Coronary artery (tissue), 2 donors: ENCODE measurements around the gene PET100.

ENCODE experiments used
- DNase-seq: peaks from one replicate; pipeline ENCODE4 v3.0.0-alpha.2; 2017; ENCODE audit warnings: low spot score
- H3K27ac ChIP-seq, 2 donors: fragments of 200-600 bp; sonication (generic); one replicate each; pipeline ENCODE4 v1.5.1; 2016 to 2019
- H3K4me3 ChIP-seq: fragments of 200-600 bp; sonication (generic); 2 replicates; pipeline ENCODE4 v1.5.1; 2016; ENCODE audit warnings: mild to moderate bottlenecking, moderate library complexity
- TF ChIP-seq, protein P1 (sequence below): fragments of 200-600 bp; sonication (generic); IDR thresholded peaks from one replicate; pipeline ENCODE4 v1.5.1; 2019; ENCODE audit warnings: antibody characterized with exemption

The PET100 gene

DNA sequence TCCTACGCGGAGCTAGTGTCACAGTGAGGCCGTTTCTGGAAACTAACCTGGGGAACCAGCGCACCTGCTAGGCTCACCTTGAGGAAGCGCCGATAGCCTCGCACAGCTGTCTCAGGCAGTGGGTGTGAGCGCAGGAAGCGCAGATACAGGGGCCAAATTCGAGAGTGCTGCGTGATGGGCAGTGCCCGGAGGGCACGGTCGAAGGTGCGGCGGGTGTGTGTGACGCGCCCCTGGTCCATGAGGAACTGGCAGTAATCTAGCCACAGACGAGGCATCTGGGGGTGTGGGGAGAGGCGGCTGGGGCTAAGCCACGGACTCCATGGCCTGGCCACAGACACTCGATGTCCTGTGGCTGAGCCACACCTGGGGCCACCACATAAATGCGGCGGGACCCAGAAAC is 2.4 kb upstream of the PET100 start:
- Histone ChIP-seq H3K27ac (no peak overlapping the region), H3K4me3 (no peak overlapping the region)
- TF ChIP-seq, protein P1, sequence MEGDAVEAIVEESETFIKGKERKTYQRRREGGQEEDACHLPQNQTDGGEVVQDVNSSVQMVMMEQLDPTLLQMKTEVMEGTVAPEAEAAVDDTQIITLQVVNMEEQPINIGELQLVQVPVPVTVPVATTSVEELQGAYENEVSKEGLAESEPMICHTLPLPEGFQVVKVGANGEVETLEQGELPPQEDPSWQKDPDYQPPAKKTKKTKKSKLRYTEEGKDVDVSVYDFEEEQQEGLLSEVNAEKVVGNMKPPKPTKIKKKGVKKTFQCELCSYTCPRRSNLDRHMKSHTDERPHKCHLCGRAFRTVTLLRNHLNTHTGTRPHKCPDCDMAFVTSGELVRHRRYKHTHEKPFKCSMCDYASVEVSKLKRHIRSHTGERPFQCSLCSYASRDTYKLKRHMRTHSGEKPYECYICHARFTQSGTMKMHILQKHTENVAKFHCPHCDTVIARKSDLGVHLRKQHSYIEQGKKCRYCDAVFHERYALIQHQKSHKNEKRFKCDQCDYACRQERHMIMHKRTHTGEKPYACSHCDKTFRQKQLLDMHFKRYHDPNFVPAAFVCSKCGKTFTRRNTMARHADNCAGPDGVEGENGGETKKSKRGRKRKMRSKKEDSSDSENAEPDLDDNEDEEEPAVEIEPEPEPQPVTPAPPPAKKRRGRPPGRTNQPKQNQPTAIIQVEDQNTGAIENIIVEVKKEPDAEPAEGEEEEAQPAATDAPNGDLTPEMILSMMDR, result no peak
- no peak for DNase-seq

DNA sequence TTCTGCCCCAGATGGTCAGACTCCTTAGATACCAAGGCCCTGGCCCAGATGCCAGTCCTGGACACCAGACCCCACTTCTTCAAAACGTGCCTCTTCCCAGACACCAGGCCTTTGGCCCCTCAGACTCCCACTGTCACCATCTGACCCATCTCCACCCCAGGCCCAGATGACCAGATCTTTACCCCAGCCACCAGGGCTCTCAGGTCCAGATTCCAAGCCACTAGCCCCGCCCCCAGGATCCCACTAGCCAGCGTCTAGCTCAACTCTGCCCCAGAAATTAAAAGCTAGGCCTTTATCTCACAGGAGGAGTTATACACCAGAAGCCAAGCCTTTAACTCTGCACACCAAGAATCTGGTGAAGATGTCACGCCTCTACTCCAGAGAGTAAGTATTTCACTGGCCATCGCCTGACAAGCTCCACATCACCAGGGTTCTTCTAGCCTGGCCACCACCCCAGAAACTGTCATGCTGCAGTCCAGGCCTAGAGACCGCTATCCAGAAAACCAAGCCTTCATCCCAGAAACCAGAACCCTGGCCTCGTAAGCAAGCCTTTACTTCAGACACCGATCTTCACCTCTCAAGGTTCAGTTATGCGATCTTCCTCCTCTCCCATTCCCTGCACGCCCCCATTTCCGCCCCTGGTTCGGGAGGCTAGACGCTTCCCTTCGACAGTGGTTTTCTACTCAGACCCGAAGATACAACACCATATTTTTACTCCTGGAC is 843 bp upstream of the PET100 start:
- no peak for DNase-seq
- Histone ChIP-seq H3K4me3 (peak overlapping the region; percentile 99), H3K27ac (peak overlapping the region; percentile 70 to 91)
- TF ChIP-seq, protein P1, result no peak

DNA sequence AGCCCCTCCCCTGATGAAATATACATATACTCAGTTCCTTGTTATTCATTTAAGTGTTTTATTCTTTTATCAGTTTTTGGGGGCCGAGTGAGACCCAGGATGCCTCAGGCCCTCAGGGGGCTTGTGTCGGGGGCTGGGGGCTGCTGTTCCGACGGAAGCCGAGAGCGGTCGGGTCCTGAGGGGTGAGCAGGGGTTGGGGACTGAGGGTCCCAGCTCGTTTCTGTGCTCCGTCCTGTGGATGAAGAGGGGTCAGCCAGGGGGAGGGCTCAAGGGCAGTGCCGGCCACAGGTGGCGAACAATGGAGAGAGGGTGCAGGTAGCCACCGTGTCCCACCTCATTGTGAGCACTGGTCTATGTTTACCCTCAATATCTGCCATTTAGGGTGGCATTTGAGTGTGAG is 2.0 kb downstream of the PET100 start:
- DNase-seq, result no peak
- H3K27ac ChIP-seq, result no peak overlapping the region
- TF ChIP-seq, protein P1, result no peak
- no peak overlapping the region for H3K4me3 ChIP-seq

DNA sequence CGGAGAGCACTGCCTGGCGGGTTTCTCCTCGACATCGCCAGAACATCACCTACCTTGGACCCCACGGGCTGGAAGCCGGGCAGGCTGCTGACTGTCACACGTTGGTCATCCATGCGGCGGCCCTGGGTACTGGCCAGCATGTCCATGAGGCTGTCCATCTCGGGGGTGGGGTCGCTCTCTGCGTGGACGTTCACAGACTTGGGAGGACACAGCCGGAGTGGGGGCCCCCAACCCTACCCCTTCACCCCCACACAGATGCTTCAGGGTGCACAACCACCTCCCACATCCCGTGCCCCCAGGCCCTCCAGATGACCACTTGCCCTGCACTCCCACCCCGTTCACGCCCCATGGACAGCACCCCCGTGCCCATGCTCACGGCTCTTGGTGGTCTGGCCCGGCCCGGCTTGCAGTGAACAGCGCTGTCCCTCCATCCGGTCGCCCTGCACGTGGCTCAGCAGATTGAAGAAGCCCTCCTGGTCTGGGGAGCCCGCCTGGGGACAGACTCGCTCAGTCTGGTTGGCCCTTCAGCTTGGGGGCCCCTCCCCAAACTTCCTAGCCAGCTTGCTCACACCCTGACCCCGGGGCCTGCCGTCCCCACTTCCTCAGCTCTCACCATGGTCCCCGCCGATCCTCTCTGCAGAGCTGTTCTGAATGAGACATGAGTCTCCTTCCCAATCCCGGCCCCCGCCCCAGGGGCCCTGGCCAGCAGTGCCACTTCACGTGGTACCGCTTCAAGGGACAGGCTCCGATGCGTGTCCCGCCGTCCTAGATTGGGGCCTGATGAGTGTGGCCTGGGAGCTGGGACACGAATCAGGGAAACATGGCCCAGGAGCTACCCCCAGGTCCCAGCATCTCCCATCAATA is 3.0 kb downstream of the PET100 start:
- Histone ChIP-seq H3K27ac (no peak overlapping the region), H3K4me3 (no peak overlapping the region)
- no peak for DNase-seq
- TF ChIP-seq, protein P1, result no peak

DNA sequence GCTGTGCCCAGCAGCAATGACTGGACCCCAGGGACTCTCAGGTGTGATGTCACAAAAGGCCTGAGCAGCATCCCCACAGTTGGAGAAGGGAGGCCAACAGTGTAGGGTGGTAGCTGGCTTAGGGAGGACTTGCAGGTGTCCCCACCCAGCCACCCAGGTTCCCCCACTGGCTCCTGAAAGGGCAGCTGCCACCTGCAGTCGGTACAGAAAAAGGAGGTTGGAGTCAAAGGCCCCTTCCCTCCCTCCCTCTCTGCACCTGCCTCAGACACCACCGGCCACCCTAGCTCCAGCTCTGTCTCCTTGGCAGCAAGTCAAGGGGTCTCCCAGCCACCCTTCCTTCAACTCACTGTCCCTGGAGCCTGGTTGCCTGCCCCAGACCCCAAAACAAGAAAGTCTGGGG is 4.1 kb downstream of the PET100 start, which contains the start of gene PCP2:
Gene PCP2, minus strand, starts transcription at position 22 of the 400 bp plus-strand sequence. CDS start 262 bp downstream, outside the sequence.
- DNase-seq, result no peak
- Histone ChIP-seq H3K27ac (no peak within 1 kb of the TSS), H3K4me3 (no peak within 1 kb of the TSS)
- TF ChIP-seq, protein P1, result no peak

DNA sequence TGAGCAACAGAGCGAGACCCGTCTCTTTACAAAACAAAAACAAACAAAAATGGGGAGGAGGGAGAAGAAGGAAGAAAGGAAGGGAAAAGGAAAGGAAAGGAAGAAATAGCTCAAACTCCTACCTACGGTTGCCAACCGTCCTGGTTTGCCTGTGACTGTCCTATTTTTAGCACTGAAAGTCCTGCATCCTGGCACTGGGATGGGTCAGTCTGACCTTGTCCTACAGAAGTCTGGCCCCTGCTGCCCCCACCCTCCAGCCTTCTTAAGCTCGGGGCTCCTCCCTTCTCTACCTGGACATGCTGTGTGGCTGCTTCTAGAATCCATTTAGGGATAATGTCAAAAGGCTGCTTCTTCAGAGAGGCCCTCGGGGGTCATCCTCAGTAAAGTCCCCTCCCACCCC is 6.1 kb downstream of the PET100 start:
- H3K4me3 ChIP-seq, result no peak overlapping the region
- TF ChIP-seq, protein P1, result no peak
- H3K27ac ChIP-seq, result no peak overlapping the region
- DNase-seq, result no peak
